ENCODE measurements around the gene STAB1.

The STAB1 gene

DNA sequence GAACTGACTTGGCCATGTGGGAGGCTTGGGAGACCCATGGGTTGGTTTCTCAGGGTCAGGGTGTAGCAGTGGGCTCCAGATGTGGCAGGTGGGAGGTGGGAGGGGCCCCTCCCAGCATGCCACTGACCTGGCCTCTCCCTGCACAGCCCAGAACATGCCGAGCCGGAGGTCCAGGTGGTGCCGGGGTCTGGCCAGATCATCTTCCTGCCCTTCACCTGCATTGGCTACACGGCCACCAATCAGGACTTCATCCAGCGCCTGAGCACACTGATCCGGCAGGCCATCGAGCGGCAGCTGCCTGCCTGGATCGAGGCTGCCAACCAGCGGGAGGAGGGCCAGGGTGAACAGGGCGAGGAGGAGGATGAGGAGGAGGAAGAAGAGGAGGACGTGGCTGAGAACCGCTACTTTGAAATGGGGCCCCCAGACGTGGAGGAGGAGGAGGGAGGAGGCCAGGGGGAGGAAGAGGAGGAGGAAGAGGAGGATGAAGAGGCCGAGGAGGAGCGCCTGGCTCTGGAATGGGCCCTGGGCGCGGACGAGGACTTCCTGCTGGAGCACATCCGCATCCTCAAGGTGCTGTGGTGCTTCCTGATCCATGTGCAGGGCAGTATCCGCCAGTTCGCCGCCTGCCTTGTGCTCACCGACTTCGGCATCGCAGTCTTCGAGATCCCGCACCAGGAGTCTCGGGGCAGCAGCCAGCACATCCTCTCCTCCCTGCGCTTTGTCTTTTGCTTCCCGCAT lies 7.9 kb upstream of the STAB1 start:
- DNase-seq (ENCODE audit: low spot score), result no peak

DNA sequence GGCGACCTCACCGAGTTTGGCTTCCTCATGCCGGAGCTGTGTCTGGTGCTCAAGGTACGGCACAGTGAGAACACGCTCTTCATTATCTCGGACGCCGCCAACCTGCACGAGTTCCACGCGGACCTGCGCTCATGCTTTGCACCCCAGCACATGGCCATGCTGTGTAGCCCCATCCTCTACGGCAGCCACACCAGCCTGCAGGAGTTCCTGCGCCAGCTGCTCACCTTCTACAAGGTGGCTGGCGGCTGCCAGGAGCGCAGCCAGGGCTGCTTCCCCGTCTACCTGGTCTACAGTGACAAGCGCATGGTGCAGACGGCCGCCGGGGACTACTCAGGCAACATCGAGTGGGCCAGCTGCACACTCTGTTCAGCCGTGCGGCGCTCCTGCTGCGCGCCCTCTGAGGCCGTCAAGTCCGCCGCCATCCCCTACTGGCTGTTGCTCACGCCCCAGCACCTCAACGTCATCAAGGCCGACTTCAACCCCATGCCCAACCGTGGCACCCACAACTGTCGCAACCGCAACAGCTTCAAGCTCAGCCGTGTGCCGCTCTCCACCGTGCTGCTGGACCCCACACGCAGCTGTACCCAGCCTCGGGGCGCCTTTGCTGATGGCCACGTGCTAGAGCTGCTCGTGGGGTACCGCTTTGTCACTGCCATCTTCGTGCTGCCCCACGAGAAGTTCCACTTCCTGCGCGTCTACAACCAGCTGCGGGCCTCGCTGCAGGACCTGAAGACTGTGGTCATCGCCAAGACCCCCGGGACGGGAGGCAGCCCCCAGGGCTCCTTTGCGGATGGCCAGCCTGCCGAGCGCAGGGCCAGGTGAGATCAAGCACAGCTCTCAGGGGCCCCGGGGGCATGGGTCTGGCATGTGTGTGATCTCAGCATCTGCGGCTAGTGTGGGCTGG lies 7.1 kb upstream of the STAB1 start:
- DNase-seq (ENCODE audit: low spot score), result no peak

DNA sequence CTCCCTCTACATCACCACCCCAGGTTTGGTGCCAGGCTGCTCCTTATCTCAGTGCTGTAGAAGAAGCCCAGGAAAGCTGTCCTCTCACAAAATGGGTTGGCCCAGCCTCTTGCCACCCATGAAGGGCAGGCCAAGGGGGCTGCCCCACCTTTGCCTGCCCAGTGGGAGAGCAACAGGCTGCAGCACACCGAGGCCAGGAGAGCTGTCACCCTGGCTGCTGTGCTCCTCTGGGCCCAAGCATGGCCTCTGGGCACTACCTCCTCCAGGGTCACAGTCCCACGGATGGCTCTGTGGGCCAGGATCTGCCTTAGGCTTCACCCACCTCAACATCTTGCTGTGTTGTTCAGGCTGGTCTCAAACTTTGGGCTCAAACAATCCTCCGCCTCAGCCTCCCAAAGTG lies 6.4 kb upstream of the STAB1 start:
- no peak for DNase-seq (ENCODE audit: low spot score)

DNA sequence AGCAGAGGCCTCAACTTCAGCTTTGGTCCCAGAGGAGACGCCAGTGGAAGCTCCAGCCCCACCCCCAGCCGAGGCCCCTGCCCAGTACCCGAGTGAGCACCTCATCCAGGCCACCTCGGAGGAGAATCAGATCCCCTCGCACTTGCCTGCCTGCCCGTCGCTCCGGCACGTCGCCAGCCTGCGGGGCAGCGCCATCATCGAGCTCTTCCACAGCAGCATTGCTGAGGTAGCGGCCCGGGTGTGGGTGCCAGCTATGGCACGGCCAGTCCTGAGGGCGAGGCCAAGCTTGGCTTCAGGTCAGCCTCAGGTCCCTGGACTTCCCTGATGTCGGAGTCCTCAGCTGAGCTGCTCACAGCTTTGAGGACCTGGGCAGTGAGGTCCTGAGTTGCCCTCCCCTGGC lies 5.7 kb upstream of the STAB1 start:
- no peak for DNase-seq (ENCODE audit: low spot score)

DNA sequence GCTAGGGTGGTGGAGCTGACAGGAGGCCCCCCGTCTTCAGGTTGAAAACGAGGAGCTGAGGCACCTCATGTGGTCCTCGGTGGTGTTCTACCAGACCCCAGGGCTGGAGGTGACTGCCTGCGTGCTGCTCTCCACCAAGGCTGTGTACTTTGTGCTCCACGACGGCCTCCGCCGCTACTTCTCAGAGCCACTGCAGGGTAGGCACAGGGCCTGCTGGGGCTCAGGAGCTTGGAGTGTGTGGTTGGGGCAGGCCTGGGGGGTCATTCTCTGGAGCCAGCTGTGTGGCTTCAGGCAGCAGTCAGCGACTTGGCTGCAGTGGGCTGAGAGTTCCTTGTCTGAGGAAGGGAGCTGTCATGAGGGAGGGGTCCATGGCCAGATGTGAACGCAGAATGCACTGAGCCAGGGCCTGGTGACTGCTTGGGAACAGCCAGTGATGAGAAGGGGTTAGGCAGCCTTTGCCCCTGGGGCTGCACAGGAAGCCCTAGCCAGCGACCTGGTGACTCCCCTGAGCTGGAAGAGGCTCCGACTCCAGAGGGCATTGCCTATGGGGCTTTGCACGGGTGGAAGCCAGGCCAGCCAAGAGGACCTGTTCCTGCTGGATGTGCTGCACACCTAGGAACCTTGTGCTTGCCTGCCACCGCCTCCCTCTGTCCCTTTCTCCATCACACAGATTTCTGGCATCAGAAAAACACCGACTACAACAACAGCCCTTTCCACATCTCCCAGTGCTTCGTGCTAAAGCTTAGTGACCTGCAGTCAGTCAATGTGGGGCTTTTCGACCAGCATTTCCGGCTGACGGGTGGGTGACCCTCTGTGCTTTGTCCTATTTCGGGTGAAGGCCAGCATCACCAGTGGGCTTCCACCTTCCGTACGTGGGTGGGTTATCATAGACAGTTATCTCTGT lies 4.9 kb upstream of the STAB1 start:
- DNase-seq (ENCODE audit: low spot score), result no peak

DNA sequence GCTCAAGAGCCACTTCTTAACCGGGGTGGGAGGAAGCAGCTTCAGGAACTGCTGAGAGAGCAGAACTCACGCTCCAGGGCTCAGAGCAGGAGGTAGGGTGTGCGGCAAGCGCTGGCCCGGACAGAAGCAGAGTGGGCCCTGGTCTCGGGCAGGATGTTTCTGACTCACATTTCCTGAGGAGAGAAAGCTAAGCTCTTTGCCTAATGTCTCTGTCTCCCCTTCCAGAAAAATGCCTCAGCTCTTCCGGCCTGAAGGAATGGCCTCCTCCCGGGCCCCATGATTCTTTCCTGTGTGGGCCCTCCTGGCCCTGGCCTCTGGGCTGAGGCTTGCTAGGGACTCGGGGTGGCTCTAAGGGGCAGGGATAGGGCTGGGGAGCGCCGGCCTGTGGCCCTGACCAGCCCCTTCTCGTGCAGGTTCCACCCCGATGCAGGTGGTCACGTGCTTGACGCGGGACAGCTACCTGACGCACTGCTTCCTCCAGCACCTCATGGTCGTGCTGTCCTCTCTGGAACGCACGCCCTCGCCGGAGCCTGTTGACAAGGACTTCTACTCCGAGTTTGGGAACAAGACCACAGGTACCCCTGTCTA lies 4.1 kb upstream of the STAB1 start:
- DNase-seq (ENCODE audit: low spot score), result no peak

DNA sequence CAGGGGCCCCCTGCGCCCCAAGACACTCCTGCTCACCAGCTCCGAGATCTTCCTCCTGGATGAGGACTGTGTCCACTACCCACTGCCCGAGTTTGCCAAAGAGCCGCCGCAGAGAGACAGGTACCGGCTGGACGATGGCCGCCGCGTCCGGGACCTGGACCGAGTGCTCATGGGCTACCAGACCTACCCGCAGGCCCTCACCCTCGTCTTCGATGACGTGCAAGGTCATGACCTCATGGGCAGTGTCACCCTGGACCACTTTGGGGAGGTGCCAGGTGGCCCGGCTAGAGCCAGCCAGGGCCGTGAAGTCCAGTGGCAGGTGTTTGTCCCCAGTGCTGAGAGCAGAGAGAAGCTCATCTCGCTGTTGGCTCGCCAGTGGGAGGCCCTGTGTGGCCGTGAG lies 3.1 kb upstream of the STAB1 start:
- no peak for DNase-seq (ENCODE audit: low spot score)

DNA sequence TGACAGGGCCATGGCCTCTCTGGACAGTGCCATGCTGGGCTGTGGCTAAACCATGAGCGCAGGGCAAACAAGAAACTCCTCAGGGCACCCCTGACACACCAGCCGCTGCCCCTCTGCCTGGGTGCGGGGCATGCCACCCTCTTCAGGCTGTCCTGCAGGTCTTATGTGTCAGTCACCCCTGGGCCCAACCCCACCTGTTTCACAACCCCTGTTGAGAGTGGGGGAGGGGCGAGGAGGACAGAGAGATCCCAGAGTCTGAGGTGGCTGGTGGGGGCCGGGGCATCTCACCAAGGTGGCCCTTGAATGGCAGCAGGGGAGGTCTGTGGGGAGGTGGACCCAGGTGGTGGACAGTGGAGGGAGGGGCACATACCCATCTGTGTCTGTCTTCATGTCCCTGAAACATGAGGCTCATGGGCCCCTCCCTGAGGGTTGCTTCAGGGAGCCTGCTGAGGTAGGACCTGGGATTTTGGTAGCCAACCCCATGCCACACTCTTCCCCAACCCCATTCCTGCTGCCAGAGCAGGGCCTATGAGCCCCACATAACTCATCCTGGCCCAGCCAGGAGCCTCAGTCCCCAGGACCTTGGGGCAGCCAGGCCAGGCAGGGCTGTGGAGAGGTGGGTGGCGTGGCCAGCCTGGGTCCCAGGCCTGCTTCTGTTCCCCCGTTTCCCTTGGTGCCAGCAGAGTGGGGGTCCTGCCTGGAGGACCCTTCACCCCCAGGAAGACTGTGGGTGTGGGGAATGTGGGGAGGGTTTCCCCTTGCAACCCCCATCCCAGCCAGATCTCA lies 1.7 kb upstream of the STAB1 start:
- no peak for DNase-seq (ENCODE audit: low spot score)

DNA sequence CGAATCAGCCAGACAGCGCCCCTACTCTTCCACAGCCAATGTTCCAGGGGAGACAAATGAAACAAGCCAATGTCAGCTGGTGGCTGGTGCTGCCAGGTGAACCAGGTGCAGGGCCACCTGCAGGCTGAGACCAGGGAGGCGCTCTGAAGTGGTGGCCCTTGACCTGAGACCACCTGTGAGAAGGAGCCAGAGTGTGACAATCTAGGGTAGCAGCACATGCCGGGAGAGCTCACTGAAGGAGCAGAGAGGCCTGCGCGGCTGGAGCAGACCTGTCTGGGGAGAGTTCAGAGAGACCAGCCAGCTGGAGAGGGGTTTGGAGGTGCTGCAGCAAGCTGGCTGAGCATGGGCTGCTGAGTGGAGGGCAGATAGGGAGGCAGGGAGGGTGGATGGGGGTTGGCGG lies 693 bp upstream of the STAB1 start:
- no peak for DNase-seq (ENCODE audit: low spot score)

DNA sequence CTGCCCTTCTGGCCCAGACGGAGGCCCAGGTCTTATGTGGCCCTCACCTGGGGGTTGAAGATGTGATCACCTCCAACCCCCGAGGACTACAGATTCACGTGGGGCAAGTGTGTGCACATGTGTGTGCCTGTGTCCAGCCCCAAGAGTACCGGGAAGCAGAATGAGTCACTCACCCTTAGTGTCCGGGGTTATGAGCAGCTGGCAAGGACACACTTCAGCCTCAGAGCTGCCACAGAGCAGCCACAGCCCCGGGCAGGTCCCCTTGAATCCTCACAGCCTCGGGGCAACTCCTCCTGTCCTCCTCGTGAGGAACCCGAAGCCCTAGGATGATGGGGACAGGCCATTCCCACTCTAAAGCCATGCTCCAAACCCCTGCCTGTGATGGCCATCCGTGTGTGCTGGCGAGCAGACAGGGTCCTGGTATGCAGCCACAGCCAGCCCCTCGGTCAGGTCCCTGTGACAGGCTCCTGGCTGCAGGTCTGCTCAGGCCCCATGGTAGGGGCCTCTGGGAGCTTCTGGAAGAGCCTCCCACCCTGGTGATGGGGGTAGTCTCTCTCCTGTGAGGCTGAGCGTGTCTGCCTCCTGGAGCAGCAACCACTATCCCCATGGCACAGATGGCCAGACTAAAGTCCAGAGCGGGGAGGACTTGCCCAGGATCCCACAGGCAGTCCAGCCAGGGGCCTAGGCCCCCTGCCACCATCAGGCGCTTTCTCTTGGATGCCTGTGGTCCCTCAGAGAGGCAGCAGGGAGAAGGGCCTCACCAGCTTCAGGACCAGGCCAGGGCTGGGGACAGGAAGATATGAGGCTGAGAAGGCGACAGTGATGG lies 852 bp downstream of the STAB1 start:
- DNase-seq (ENCODE audit: low spot score), result no peak

DNA sequence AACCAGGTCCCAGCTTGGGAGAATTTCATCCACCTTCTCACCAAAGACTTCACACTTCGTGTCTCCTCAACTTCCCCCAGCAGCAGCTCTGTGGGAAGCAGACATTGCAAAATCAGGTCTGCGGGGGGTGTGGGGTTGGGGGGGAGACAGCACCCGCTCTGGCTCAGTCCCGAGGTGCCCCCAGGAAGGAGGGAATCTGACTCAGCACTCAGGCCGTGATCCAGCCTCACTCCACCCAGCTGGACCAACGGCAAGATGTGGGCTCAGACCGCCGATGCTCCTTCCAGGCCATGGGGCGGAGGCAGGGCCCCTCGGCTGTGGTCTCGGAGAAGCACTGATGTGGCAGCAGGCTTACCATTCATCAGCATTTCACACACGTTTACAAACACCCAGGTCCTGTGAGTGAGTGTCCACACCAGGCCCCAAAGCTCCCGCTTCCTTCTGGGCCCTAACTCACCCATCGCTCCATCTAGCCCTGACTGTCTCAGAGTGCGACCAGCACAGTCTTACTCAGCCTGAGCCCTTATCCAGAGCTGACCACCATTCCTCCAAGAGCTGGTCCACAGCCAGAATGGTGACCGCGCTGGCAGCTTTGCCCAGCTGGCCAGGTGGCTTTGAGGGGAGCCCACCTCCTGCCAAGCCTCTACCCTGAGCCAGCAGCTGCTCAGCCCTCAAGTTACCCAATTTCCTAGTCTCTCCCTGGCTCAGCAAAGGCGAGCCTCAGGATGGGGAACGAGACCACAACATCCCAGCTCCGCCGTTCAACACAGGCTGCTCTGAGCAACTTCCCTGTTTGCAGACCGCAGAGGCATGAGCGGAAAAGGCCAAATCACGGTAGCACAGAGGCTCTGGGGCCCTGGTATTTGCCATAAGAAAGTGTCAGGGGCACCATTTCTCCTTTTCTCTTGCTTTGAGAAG lies 3.3 kb downstream of the STAB1 start:
- DNase-seq (ENCODE audit: low spot score), result no peak

DNA sequence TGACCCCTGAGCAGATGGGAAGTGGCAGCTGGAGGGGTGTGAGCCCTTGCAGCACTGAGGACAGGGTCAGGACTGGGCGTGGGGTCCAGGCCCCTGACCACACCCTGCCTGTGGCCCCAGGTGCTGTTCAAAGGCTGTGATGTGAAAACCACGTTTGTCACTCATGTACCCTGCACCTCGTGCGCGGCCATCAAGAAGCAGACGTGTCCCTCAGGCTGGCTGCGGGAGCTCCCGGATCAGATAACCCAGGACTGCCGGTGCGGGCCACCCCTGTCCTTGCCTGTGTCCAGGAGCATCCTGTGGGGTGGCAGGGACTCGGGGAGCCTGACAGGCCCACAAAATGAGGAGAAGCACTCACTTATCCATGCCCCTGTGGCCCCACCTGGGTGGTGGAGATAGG lies 5.9 kb downstream of the STAB1 start:
- DNase-seq (ENCODE audit: low spot score), result no peak

DNA sequence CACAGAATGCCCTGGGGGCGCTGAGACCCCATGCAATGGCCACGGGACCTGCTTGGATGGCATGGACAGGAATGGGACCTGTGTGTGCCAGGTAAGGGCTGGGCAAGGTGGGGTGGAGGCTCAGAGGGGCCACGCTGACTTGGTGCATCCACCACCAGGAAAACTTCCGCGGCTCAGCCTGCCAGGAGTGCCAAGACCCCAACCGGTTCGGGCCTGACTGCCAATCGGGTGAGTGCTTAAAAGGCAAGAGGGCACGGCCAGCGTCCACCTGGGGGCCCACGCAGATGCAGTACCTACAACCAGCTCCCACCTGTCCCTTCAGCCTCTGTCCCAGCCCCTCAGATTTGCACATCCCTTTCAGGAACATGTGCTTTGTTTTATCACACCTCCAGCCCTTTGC lies 6.9 kb downstream of the STAB1 start:
- DNase-seq (ENCODE audit: low spot score), result no peak

DNA sequence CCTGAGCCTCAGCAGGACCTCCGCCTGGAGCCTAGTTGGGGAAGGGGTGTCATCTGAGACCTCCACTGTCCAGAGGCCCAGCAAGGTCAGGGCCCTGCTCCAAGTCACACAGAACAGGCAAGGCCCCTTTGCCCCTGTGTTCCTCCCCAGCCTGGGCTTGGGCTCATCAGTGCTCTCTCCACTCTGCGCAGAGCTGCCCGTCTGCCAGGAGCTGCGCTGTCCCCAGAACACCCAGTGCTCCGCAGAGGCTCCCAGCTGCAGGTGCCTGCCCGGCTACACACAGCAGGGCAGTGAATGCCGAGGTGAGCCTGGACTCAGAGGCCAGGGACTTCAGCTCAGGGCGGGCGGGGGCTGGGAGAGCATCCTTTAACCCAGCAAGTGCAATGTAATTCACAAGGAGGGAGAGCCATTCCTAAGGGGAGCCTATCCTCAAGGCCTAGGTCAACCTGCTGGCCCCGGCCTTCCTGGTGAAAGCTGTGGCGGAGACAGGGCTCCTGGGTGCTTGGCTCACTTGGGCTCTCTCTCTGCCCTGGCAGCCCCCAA lies 7.7 kb downstream of the STAB1 start:
- no peak for DNase-seq (ENCODE audit: low spot score)

DNA sequence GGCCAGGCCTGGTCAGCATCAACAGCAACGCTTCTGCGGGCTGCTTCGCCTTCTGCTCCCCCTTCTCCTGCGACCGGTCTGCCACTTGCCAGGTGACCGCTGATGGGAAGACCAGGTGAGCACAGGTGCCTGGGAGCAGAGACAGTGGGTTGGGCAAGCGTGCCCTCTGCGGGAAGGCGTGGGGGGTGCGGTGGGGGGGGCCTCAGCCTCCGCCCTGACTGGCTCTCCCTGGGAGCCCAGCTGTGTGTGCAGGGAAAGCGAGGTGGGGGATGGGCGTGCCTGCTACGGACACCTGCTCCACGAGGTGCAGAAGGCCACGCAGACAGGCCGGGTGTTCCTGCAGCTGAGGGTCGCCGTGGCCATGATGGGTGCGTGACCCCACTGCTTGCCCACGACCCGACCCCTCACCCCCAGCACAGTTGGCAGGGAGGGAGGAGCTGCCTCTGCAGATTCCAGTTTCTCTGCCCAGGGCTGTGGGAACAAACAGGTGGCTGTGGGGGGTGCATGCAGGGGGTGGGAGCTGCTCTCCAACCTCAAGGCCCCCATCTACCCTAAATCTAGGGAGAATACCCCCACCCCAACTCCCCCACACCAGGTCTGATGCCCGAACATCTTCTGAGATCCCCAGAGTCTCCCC lies 8.8 kb downstream of the STAB1 start:
- no peak for DNase-seq (ENCODE audit: low spot score)

DNA sequence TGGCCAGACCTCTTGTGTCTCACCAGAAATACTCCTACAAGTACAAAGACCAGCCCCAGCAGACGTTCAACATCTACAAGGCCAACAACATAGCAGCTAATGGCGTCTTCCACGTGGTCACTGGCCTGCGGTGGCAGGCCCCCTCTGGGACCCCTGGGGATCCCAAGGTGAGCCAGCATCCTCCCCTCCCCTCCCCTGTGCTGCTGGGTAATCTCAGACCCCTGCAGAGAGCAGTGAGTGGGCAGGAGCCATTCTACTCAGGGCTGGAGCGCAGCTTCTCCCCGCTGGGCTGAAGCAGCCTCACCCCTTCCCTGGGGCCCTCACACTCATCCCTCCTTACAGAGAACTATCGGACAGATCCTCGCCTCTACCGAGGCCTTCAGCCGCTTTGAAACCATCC lies 9.8 kb downstream of the STAB1 start:
- DNase-seq (ENCODE audit: low spot score), result no peak

DNA sequence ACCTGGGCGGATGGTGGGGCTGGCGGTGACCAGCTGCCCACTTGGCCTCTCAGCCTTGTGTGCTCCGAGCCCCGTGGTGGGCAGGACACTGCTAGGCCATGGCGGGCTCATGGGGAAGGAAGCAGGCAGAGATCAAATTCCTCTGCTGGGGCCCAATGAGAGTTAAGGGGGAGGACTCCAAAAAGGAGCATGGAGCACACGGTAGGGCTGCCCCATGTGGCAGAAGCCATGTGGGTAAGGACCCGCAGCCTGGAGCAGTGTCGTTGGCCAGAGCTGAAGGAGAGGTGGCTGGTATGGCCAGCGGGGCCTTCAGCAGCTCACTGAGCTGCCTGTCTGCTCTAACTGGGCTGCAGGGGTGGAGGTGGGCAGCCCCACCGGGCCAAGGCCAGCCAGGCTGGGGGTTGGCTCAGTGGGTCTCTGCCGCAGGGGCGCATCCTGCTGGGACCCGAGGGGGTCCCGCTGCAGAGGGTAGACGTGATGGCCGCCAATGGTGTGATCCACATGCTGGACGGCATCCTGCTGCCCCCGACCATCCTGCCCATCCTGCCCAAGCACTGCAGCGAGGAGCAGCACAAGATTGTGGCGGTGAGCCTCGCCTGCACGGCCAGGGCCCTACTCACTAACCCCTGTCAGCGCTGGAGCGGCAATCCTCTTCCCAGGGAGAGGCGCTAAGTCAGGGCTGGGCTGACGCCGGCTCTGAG lies 11.3 kb downstream of the STAB1 start:
- no peak for DNase-seq (ENCODE audit: low spot score)

DNA sequence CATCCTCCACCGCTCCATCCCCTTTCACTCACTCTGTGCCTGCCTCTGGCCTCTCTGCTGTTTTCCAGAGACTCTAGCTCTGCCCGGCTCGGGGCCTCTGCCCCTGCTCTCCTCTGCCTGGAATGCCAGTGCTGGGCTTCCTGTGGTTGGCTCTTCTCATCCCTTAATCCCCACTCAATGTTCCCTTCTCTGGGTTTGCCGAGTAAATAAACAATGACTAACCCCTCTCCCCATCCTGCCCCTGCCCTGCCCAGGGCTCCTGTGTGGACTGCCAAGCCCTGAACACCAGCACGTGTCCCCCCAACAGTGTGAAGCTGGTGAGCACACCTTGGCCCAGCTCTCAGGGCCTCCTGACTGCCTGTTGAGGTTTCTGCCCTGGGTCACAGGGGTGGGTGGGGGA lies 12.2 kb downstream of the STAB1 start:
- DNase-seq (ENCODE audit: low spot score), result no peak

All from left forelimb (tissue), 1 donor.